GOT3 (cell line): Measurements from ENCODE around the gene PFDN5.

Experiments used
- DNase-seq: peaks from one replicate; lab custom pipeline; 2025; ENCODE audit warnings: mixed read lengths; lab: John Stamatoyannopoulos, UW

PFDN5 gene

DNA sequence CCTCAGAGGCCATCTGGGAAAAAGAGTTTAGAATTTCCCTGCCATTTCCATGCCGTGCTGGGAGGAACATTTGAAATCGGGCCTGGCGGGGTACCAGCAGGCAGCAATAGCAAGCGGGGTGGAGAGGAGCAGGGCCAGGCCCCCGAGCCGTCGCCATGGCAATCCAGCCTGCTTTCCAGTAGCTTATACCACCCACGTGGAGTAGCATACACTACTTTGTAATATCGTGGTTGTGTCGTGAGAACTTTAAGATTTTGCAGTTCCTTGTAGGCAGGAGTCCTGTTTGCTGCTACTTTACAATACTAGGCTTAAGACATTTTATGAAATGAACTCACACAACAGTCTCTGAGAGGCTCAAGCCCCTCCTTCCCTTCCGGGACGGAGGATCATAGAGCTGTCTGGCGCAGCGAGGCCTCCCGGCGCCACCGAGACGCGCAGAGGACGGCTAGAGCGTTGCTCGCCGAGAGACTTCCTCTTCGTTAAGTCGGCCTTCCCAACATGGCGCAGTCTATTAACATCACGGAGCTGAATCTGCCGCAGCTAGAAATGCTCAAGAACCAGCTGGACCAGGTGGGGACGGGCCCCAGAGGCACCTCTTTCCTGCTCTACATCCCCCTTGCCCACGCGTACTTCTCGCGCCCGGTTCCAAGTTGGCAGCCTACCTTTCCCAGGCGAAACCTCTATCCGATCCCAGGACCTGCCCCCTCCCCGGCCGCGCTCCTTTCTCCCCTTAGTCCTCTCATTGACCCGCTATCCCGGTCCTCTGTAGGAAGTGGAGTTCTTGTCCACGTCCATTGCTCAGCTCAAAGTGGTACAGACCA lies at the start of gene PFDN5:
Gene PFDN5, plus strand, starts transcription at position 473 of the 821 bp plus-strand sequence. Its CDS starts 26 bp downstream, at position 499.
- DNase-seq, result peak; percentile 58

DNA sequence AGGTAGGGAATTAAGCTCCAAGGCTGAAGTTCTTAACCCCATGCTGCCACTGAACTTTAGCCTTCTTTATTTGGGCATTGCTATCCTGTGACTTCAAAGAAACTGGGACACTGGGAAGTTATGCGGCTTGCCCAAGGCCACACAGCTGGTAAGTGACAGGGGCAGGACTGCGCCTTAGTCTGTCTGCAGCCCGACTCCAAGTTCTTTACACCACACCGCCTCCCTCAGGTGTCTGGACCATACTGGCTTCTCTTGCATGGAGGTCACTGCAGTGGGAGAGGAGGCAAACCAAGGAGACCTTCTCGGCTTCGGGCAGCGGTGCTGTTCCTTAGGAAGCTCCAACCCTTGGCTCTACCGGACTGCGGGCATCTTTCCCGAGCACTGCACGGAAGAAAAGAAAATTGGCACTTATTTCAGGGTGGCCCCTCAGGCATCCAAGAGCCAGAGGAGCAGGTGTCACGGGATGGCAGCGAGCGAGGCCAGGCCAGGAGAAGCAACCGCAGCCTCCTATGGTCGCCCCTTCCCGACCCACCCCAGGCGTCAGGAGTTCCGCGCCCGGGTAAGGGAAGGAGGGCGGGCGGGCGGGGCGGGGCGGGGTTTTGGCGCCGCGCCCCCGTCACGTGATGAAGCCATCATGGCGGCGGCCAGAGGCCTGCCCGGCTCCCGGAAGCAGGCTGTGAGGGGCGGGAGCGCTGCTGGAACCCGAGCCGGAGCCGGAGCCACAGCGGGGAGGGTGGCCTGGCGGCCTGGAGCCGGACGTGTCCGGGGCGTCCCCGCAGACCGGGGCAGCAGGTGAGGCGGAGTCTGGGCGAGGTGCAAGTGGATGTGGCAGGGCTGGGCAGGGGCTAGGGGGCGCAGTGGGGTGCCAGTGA lies 43.6 kb upstream of the PFDN5 start:
- peak; percentile 37 for DNase-seq

DNA sequence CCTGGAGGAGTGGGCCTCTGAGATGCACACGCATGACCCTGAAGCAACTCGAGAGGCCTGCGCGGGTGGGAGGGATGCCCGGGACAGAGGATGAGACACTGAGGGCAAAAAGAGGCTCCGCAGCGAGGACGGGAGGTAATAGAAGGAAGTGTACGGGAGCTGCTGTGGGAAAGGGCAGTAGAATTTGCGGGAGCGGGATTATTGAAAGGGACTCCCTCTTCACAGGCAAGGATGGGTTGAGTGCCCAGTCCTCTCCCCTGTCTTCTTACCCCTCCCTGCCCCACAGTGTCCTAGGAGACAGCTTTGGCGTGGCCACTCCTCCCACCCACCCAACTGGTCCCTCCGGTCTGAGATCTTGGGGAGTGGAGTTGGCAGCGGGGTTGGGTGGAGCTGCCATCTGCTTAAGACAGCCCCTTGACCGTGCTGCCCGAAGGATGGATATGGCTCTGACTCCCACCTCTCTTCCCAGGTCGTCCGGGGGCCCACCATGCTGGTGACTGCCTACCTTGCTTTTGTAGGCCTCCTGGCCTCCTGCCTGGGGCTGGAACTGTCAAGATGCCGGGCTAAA lies 42.9 kb upstream of the PFDN5 start:
- DNase-seq, result no peak

DNA sequence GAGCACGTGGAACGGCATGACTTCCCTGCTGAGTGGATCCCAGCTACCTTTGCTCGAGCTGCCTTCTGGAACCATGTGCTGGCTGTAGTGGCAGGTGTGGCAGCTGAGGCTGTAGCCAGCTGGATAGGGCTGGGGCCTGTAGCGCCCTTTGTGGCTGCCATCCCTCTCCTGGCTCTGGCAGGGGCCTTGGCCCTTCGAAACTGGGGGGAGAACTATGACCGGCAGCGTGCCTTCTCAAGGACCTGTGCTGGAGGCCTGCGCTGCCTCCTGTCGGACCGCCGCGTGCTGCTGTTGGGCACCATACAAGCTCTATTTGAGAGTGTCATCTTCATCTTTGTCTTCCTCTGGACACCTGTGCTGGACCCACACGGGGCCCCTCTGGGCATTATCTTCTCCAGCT lies 42.0 kb upstream of the PFDN5 start:
- DNase-seq, result no peak

DNA sequence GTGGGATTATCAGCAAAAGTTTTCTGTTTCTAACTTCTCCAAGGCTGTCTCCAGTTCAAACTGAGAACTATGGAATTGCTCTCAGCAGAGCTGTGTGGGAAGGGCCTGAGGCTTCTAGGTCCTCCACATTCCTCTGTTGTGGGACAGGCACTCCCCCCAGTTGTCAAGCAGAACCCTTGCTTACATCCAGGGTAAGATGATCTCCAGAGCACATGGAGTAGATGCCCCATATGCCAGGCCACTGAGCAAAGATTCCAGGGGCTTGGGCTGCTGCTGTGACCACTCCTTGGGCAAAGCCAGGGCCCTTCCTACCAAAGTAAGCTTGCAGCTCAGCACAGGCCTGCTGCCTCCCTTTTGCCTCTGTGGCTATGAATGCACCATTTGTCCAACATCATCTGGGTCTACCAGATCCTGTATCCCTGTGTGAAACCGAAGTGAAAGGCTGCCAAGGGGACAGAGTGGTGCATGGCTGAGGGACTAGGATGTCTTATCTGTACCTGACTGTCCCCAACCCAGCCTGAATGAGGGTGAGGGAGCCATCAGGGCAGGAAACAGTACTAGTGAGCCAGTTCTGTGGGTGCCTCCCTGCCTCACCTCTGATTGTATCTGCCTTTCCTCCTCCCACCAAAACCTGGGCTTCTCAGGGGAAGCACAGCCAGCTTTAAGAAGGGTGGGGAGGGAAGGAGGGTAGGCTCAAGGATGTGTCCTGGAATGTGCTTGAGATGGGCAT lies 40.4 kb upstream of the PFDN5 start:
- no peak for DNase-seq

DNA sequence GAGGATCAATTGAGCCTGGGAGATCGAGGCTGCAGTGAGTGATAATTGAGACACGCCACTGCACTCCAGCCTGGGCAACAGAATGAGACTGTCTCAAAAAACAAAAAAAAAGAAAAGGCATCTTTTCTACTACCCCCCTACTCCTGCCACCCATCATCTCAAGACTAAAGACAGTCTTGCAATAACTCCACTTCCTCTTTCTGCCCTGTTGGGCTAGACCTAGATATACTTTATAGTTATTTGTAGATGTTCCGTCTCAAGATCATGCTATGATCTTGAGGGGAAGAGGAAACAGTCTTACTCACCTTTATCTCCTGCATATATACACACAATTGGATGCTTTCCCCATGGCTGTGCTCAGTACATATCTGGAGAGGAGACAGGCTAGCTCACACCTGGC lies 39.3 kb upstream of the PFDN5 start:
- DNase-seq, result no peak

DNA sequence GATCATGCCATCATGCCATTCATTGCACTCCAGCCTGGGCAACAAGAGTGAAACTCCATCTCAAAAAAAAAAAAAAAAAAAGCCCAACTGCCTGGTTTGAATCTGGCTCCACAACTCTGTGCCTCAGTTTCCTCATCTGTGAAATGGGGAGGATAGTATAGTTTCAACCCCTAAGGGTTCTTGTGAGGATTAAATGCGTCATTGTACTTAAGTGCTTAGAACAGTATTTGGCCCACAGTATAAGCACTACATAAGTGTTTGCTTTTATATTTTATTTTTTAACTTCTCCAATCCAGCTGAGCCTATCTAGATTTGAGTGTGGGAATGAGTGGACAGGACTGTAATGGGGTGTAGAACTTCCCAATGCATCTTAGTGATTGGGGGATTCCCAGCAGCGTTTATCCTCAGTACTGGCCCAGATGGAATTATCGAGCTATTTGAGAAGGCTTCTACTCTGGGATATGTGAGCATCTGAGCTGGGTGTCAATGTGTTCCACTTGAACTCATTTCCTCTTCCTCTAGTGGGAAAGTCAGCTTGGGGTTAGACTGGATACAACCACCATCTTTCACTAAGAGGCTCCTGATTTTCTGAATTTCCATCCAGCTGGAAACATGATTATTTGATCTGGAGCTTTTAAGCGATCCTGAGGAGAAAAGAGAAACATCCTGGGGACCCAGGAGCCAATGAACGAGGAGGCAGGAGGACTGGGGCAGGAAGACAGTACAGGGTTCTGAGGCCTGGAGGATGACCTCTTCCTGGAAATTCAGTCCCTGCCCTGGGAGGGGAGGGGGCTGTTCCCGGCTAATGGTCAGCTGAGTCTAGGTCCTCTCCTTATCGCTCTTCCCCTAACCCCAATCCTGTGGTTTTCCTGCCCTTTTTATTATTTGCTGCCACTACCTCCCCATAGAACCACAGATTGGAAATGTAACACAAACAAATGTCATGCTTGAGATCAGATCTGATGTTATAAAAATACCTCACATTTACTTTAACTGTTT lies 36.5 kb upstream of the PFDN5 start:
- no peak for DNase-seq

DNA sequence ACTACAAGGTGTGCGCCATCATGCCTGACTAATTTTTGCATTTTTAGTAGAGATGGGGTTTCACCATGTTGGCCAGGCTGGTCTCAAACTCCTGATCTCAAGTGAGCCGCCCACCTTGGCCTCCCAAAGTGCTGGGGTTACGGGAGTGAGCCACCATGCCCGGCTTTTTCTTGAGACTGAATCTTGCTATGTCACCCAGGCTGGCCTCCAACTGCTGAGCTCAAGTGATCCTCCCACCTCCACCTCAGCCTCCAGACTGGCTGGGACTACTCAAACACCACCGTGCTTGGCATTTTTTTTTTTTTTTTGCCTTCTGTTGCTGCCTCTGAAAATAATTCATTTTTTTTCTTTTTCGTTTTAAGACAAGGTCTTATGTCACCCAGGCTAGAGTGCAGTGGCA lies 35.5 kb upstream of the PFDN5 start:
- DNase-seq, result no peak

DNA sequence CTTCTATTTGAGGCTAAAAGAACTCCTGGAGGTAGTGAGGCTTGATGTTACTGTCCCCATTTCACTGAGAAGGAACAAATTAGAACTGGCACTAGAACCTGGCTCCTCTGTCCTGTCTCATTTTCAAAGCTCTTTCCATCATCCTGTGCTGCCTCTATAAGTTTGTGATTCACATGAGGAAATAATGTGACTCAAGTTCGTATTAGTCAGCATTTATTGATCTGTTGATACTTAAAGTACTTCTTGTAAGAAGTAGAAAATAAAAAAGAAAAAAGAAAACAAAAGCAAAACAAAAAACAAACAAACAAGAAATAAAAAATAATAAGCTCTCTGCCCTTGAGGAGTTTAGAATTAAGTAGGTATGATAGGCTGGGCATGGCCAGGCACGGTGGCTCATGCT lies 29.6 kb upstream of the PFDN5 start:
- no peak for DNase-seq

DNA sequence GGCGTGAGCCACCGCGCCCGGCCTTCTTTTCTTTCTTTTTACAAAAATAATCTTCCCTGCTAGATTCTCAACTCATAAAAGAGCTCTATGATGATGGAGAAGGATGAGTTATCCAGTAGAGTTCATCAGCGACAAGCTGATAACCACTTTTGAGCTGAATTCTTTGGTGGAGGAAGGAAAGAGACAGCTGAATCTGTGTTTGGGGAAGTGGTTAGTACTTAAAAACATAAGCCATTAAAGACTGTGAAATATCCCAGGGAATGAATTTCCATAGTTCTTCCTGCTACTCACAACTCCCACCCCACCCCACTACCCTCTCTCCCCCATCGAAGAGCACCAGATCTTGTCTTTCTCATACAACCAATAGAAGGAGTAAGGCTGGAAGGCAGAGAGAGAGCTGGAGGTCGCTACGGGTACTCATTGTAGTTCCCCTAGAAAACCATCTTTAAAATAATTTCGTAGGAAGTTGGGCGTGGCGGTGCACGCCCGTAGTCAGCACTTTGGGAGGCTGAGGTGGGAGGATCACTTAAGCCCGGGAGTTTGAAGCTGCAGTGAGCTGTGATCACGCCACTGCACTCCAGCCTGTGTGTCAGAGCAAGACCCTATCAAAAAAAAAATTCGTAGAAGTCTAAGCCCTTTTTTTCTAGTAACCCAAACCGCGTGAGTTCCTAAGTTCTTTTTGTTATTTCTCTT lies 27.9 kb upstream of the PFDN5 start:
- DNase-seq, result no peak

DNA sequence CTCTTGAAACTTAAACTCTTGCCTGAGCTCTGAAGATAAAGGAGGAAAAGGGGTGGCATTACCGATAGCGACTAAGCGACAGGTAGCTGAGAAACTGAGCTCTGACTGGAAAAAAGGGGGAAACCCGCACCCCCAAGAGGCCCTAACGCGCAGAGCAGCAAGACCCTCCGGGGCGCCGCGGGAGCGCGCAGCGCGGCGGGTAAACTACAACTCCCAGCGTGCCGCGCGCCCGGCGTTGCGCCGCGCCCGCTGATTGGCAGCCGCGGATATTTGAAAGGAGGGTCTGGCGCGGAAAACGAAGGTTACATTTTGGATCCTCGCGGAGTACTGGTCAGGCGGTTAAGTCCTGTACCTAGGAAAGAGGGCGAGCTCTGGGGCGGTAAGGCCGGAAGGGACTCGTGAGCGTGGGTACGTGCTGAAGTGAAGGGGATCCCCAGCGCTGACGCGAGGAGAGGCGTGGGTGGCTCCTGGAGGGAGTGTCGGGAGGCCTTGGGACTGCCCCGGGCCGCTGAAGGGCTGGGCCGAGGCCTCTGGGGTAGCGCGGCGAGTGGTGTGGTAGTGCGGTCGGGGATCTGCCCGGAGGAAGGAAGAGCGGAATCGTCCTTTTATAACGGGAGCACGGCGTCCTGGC lies 27.2 kb upstream of the PFDN5 start, which contains the start of gene ESPL1:
Gene ESPL1, plus strand, starts transcription at position 301 of the 631 bp plus-strand sequence. CDS start 468 bp downstream, outside the sequence.
- peak; percentile 51 for DNase-seq

DNA sequence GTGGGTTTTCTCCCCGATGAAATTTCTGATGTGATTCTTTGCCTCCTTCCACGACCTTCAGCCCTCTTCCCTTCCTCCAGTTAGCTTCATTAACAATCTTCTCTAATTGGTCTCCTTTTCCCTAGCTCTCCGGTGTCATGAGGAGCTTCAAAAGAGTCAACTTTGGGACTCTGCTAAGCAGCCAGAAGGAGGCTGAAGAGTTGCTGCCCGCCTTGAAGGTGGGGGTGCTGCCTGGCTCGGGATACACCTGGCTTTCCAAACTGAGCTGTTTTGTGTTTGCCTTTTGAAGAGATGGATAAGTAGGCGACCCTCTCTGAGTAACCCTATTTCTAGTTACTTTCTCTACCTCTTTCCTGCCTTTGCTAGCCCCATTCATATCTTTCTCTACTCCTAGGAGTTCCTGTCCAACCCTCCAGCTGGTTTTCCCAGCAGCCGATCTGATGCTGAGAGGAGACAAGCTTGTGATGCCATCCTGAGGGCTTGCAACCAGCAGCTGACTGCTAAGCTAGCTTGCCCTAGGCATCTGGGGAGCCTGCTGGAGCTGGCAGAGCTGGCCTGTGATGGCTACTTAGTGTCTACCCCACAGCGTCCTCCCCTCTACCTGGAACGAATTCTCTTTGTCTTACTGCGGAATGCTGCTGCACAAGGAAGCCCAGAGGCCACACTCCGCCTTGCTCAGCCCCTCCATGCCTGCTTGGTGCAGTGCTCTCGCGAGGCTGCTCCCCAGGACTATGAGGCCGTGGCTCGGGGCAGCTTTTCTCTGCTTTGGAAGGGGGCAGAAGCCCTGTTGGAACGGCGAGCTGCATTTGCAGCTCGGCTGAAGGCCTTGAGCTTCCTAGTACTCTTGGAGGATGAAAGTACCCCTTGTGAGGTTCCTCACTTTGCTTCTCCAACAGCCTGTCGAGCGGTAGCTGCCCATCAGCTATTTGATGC lies 26.4 kb upstream of the PFDN5 start:
- DNase-seq, result no peak

DNA sequence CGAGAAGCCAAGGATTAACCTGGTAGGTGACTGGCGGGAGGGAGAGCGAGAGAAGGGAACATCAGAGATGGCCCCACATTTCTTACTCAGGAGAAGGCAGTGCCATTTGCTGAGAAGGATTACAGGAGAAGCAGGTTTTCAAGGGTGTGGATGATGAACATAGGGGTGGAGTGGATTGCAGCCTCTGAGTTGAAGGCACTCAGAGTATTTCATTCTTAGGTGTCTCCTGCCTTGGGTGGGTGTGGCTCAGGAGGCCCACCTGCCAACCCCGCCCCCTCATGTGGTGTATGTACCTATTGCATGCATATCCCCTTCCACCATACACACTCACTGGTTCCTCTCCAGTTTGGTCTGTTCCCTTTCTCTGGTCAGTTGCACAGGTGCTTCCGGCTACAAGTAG lies 20.9 kb upstream of the PFDN5 start:
- DNase-seq, result no peak

DNA sequence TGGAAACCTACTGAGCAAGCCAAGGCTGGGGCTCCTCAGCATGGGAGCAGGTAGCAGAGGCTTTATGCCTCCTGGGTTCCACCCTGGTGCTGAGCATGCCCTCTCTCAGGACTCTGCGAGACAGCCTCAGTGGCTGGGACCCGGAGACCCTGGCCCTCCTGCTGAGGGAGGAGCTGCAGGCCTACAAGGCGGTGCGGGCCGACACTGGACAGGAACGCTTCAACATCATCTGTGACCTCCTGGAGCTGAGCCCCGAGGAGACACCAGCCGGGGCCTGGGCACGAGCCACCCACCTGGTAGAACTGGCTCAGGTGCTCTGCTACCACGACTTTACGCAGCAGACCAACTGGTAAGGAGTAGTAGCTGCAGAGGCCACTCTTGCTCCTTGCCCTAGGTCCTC lies 18.8 kb upstream of the PFDN5 start:
- DNase-seq, result no peak

DNA sequence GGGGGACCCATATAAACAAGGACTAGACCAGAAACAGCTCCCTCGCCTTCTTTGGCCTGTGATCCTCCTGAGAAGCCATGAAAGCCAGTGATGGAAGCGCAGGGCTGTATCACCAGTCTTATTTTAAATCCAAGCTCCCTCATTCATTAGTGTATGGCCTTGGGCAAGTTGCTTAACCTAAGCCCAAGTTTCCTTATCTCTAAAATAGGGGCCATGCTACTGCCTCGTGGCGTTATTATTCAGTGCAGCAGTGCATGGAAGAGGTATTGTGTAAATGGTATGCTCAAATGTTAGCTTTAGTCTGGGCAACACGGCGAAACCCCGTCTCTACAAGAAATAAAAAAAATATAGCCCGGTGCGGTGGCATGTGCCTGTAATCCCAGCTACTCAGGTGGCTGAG lies 17.4 kb upstream of the PFDN5 start:
- no peak for DNase-seq

DNA sequence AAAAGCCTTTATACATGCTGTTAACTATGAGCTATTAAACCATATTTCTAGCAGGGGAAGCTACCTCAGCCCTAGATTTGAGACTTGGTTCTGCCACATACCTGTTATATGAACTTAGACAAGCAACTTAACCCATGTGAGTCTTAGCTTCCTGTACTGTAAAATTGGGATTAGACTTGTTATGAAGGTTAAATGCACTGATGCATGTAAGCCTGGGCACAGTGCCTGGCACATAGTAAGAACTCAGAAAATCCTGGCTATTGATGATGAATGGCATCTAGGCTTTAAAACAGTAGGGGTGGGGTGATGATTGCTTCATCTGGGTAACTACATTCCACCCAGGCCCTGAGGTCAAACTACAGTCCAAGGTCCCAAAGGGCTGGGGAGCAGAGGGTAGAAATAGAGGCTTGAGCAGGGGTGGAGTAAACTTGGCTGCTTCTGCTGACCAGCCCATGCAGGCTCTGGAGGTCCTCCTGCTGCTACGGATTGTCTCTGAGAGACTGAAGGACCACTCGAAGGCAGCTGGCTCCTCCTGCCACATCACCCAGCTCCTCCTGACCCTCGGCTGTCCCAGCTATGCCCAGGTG lies 16.0 kb upstream of the PFDN5 start:
- DNase-seq, result no peak

DNA sequence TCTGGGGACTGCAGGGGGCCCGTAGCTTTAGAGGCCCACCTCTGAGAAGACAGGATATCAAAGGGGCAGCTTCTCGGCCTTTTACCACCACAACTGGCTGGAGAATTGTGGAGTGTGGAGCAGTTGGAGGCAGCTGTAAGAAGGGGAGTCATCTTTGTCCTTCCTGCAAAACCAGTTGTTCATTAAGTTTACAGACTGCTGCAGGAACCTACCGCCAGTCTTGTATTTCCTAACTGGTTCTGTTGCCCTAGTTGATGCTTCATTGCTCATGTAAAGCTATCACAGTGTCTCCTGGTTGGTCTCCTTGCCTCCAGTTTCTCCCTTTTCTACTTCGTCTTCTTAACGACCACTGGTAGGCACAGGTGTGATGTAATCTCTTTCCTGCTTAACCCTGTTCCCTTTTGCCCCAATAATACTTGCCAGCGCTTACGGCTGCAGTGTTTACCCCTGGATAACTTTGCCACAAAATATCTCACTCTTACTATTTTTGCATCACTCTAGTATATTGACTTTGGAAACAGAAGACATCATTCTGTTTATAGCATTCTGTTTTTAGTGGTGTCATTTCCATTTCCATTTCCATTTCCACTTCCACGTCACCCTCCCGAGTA lies 15.3 kb upstream of the PFDN5 start:
- DNase-seq, result no peak

DNA sequence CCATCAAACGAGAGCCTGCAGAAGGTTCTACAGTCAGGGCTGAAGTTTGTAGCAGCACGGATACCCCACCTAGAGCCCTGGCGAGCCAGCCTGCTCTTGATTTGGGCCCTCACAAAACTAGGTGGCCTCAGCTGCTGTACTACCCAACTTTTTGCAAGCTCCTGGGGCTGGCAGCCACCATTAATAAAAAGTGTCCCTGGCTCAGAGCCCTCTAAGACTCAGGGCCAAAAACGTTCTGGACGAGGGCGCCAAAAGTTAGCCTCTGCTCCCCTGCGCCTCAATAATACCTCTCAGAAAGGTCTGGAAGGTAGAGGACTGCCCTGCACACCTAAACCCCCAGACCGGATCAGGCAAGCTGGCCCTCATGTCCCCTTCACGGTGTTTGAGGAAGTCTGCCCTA lies 8.9 kb upstream of the PFDN5 start:
- no peak for DNase-seq
